NCI-H146 treated with DMSO at 0.1 percent for 48 hours (cell line): ENCODE data around the gene PGGT1B.
"Not testable (repeated sequence)": the region's sequence is repeated elsewhere in the genome, so short reads cannot be mapped to it uniquely, and the experiment has no call there.

Source experiments
- DNase-seq: peaks from one replicate; lab custom pipeline; 2025; ENCODE audit not compliant: unreplicated experiment; lab: John Stamatoyannopoulos, UW

PGGT1B gene

GRCh38 chr5:115260248-115260647 lies 2.4 kb downstream of the PGGT1B start:
- no peak for DNase-seq

- no peak for DNase-seq
Observed at GRCh38 chr5:115257981-115258380, 4.7 kb downstream of the PGGT1B start.

DNA sequence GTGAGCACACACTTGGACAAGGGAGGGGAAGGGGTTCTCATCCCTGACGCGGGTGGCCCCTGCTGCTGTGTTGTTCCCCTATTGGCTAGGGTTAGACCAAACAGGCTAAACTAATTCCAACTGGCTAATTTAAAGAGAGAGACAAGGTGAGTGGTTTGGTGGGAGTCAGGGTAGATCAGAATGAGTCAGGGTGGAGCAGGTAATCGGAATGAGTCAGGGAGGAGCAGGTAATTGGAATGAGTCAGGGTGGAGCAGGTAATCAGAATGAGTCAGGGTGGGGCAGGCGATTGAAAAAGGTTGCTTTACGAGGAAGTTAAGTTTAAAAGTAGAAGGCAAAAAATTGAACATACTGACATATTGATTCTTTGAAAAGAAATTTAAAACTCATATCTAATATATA lies 13.3 kb downstream of the PGGT1B start:
- DNase-seq = not testable (repeated sequence)

DNA sequence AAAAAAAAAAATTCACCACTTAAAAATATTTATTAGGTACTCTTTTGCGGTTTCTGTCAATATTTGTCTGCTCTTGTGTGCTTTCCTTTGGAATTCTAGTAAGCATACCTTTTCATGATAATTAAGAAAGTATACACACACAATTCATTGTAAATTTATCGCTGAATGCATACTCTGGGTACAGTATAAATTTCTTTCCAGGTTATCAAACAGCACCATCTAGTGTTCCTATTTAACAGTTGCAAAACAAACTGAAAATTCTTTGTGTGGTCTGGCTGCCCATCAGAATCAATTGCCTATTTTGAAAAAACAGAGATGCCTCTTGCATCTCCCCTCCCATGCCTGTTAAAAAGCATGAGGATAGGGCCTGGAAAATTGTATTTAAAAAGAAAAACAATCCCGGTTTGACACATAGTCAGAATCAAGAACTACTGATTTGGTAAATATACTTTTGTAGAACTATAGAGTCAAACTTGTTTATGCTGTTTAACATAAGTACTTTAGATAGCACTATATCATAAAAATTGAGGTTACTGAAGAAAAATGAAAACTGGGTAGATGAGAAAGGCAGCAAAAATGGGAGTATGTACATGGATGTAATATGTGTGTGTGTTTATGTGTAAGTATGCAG lies 16.2 kb downstream of the PGGT1B start:
- peak; percentile 67 for DNase-seq

GRCh38 chr5:115243412-115243811 lies 19.3 kb downstream of the PGGT1B start:
- DNase-seq = no peak

GRCh38 chr5:115241881-115242642 lies 20.6 kb downstream of the PGGT1B start:
- no peak for DNase-seq

GRCh38 chr5:115237066-115237465 lies 25.6 kb downstream of the PGGT1B start:
- DNase-seq = no peak

GRCh38 chr5:115236599-115236998 lies 26.1 kb downstream of the PGGT1B start:
- no peak for DNase-seq

- no peak for DNase-seq
Observed at GRCh38 chr5:115231598-115231997, 31.1 kb downstream of the PGGT1B start.

- DNase-seq = no peak
Observed at GRCh38 chr5:115229606-115230005, 33.1 kb downstream of the PGGT1B start.

DNA sequence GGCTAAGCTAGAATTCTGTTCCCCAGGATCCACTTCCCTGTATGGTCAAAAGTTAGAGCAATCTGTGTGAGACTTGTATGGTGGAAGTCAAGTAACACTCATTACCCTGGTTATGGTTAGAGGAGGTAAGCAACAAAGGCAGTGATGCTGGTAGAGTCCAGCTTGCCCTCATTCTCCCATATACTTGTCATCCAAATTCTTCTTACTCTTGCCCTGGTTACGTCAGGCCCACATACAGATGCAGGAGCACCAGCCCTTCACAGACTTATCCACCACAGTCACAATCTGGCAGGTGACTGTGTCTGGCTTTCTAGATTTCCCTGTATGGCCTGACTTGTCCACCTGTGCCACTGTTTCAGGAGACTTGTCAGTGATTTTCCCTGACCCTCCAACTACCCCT lies 35.4 kb downstream of the PGGT1B start:
- DNase-seq = no peak

- DNase-seq = no peak
Observed at GRCh38 chr5:115214541-115214940, 48.1 kb downstream of the PGGT1B start.

DNA sequence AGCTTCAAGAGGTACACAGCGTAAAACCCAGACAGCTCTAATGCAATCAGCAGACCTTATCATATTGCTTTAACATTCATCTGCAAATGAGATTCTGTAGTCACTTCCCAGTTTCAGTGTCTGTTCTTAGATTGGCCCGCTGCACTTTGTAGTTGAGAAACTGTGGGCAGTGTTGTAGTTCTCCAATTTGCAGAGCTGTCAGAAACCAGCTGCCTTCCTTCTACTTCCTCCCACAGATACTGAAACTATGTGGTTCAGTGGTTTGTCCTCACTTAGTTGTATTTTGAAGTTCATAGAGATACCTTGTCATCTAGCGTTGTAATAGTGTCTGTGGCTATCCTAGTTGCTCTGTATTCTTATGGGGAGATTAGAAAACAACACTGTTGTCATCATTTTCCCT lies 53.4 kb downstream of the PGGT1B start:
- DNase-seq = no peak

DNA sequence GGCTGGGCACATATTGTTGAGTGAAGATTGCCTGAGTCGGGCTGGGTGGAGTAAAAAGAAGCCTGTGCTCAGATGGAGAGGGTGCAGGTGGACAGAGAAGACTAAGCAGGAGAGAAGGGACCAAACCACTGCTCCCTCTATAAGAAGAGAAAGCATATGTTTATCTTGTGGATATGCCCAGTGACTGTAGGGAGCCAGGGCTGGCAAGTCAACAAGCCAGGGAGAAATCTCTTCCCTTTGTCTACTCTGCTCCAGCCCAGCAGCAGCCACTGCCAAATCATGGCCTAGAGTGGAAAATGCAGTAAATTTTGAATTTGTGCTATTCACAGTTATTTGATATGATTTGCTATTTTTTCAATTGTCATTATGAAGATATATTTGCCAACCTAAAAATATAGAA lies 59.7 kb downstream of the PGGT1B start:
- no peak for DNase-seq

- DNase-seq = no peak
Observed at GRCh38 chr5:115196161-115196560, 66.5 kb downstream of the PGGT1B start.

- no peak for DNase-seq
Observed at GRCh38 chr5:115194676-115195075, 68.0 kb downstream of the PGGT1B start.

DNA sequence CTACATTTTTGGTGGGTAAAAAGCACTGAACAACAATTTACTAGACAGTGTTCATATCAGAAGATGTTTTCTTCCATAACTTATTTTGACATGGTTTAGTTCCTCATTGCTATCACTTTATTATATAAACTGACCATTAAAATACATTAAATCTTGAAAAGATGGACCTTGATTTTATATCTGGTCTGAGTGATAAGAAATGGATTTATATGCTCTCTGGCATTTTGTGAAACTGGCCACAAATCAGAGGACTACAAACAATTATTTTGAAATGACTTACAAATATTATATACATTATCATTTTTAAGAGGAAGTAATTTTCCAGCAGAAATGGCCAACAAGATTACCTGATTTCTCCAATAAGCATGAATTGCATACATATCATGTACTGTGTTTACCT lies 69.4 kb downstream of the PGGT1B start:
- DNase-seq = no peak

DNA sequence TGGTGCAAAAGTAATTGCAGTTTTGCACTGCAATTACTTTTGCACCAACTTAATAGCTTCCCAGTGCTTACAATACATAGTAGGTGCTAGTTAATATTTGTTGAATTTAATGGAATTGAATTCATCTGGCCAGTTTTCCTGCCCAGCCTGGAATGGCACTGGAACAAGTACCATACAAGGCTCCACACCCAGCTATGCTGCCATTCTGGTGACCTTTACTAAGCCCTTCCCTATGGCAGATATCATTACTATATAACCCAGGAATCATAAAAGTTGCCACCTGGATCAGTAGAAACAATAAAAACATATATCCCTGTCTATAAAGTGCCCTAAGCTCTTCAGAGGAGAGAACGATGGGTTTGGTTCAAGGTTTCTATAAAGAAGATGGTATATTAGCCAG lies 70.6 kb downstream of the PGGT1B start:
- DNase-seq = no peak

- DNase-seq = no peak
Observed at GRCh38 chr5:115191474-115192031, 71.1 kb downstream of the PGGT1B start.

DNA sequence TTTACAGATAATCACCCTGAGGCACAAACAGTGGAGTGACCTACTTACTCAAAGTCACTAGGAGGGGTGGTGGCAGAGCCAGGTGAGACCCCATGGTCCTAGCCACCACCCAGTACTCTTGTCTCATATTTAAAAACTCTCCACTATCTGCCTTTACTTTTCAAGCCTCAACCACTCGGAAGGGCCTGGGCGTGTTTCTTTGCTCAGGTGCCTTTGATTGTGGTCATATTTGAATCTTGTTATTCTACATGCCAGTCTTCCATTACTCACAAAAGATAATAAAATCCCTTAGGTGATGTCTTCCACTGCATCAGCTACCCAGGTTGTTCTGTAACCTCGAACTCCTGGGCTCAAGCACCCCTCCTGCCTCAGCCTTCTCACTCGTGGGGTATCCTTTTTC lies 72.3 kb downstream of the PGGT1B start:
- no peak for DNase-seq

DNA sequence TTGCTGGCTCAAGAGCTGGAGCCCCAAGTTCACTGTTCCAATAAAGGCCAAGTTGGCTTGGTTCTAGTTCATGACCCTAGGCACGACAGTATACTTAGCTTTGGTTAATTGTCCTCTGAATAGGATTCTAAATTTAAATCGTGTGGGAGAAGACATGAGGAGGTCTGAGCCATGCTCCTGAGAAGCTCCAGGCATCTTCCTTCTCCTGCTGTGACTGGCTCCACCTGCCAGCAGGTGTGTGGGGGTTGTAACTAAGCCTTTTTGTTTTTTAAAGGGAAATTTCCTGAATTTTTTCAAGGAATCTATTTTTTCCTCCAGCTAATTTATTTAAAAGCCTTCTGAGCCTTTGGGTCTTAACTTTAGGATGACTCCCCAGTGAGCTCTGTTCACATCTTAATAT lies 72.8 kb downstream of the PGGT1B start:
- DNase-seq = peak; percentile 53

DNA sequence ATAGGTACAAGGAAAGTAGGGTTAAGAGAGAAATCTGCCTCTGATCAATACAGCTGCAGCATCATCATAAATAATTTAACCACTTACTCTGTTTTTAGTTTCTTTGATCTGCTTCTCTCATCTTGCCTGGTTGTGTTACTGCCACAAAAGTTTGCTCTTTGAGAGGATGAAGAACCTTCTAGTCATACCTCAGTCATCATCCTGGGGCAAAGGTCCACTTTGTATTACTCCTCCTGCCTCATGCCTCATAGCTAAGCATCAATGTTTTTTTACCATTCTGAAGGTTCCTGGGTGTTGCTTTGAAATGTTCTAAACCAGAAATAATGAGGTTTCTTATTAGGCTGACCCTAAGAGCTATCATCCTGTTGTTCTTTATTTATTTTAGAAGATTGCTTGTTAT lies 75.9 kb downstream of the PGGT1B start:
- no peak for DNase-seq
